Breast epithelium (tissue), 3 donors: ENCODE measurements around the gene RAX2.

ENCODE experiments used
- POLR2A ChIP-seq: fragments of 450-650 bp; IDR thresholded peaks from one replicate; pipeline ENCODE4 v1.6.1; 2016; ENCODE audit warnings: antibody characterized with exemption, mild to moderate bottlenecking, moderate library complexity
- TF ChIP-seq, protein P1 (sequence below), 3 donors: fragments of 450-650 bp; IDR thresholded peaks; one replicate each; pipeline ENCODE4 v1.5.1; 2016 to 2017; ENCODE audit warnings: antibody characterized with exemption in 3 of 3, mild to moderate bottlenecking in 3 of 3, moderate library complexity in 3 of 3

DNA sequence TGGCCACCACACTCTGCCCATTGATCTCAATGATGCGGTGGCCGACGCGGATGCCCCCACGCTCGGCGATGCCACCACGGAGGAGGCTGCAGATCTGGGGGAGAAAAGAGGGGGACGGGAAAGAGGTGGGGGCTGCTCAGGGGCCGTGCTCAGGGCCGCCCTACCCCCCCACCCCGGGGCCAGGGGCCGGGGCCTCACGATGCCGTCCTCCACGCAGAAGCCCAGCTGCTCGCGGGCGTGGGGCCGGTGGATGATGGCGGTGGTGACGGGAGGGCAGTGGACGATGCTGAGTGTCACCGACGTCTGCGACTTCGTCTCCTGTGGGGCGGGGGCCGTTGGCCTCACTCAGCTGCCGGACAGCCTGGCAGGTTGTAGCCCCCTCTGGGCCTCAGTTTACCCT is 20.8 kb downstream of the RAX2 start:
- TF ChIP-seq, protein P1, sequence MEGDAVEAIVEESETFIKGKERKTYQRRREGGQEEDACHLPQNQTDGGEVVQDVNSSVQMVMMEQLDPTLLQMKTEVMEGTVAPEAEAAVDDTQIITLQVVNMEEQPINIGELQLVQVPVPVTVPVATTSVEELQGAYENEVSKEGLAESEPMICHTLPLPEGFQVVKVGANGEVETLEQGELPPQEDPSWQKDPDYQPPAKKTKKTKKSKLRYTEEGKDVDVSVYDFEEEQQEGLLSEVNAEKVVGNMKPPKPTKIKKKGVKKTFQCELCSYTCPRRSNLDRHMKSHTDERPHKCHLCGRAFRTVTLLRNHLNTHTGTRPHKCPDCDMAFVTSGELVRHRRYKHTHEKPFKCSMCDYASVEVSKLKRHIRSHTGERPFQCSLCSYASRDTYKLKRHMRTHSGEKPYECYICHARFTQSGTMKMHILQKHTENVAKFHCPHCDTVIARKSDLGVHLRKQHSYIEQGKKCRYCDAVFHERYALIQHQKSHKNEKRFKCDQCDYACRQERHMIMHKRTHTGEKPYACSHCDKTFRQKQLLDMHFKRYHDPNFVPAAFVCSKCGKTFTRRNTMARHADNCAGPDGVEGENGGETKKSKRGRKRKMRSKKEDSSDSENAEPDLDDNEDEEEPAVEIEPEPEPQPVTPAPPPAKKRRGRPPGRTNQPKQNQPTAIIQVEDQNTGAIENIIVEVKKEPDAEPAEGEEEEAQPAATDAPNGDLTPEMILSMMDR (IDR thresholded peaks at IDR 0.05) = no peak
- TF ChIP-seq POLR2A = no peak
